Heart left ventricle (tissue), 13 donors: ENCODE data around the gene GLB1L2.

Source experiments
- POLR2A ChIP-seq, 2 donors: fragments of 450-650 bp; IDR thresholded peaks; one replicate each; pipeline ENCODE4 v1.6.1; 2017; ENCODE audit warnings: antibody characterized with exemption in 2 of 2, mild to moderate bottlenecking in 2 of 2, moderate library complexity in 2 of 2
- TF ChIP-seq, protein P1 (sequence below), 12 donors: fragments of 200-600 bp; sonication (generic) in 4 of 12; IDR thresholded peaks; one replicate each; pipeline versions ENCODE4 v1.5.0 to v1.8.0; 2018 to 2022; ENCODE audit warnings: antibody characterized with exemption in 12 of 12, mild to moderate bottlenecking in 5 of 12
- donor health status: ischemic (EF 13 %, LVEDD 7.1; RV severe dilation, severe dysfunction).
- donor health status: DM: no; HTN: yes; CAD: no.
- donor health status: DM: no; HTN: no; CAD: no.
- donor health status: ischemic (EF 25% LVEDD 6.9; RV normal size, moderate dysfunction).
- donor health status: ischemic (EF 25% LVEDD 5.7; RV mildly dilated, moderate dysfunction).
- donor health status: ischemic (EF 35%, LVEDD 5.7; RV mildly dilated, moderate dysfunction).
- donor health status: nonischemic (EF 11% LVEDD 7.7; RV severe dilation, severe dysfunction).
- donor health status: DM: yes; HTN: yes; CAD: no.
- donor health status: PGD.
- donor health status: ischemic (EF 29% LVEDD 5.4; RV normal size, mild dysfunction).
- donor health status: nonischemic (EF 23%, LVEDD 6.1; RV moderate dilation, normal function).

DNA sequence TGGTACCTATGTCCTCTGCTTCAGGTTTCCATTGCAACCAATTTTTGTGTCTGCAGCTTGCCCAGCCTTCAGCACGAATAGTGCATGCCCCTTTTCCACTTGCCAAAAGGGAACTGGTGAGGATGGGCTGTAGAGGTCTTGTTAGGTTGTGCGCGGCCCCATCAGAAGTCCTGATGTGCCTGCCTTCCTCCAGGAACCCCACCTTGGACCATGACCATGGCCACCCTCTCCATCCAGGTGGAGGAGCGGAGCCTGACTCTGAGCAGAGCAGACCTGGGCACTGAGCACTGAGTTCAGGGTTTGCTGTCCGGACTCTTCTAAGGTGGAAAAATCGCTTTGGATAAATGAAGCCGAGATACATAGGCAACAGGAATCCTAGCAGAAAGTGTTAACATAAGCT is 6.9 kb downstream of the GLB1L2 start:
- TF ChIP-seq, protein P1, sequence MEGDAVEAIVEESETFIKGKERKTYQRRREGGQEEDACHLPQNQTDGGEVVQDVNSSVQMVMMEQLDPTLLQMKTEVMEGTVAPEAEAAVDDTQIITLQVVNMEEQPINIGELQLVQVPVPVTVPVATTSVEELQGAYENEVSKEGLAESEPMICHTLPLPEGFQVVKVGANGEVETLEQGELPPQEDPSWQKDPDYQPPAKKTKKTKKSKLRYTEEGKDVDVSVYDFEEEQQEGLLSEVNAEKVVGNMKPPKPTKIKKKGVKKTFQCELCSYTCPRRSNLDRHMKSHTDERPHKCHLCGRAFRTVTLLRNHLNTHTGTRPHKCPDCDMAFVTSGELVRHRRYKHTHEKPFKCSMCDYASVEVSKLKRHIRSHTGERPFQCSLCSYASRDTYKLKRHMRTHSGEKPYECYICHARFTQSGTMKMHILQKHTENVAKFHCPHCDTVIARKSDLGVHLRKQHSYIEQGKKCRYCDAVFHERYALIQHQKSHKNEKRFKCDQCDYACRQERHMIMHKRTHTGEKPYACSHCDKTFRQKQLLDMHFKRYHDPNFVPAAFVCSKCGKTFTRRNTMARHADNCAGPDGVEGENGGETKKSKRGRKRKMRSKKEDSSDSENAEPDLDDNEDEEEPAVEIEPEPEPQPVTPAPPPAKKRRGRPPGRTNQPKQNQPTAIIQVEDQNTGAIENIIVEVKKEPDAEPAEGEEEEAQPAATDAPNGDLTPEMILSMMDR (IDR thresholded peaks at IDR 0.05): no peak
- TF ChIP-seq POLR2A (IDR thresholded peaks at IDR 0.05): no peak
